ENCODE data around the gene EDC3. TPM values are rescaled to one million over a fixed set of nuclear protein-coding genes. Genes with fewer than 3 reads are reported as not detected.

Gene EDC3
- total RNA-seq, 1 donor from 2014 or later: 30.5 TPM

- Histone ChIP-seq H3K27ac (no peak overlapping the region), H3K27me3 (ENCODE audit: low read depth) (no peaks in the 10 kb centered on the region), H3K36me3 (peaks cover 28% of the 10 kb centered on the region), H3K4me3 (no peak overlapping the region), H3K9me3 (no peaks in the 10 kb centered on the region), H3K4me1 (no peaks in the 10 kb centered on the region)
- TF ChIP-seq CTCF (IDR thresholded peaks at IDR 0.05): no peak
- intact Hi-C loops (cut with DNase I): no loop called here
- DNase-seq: no peak
- ATAC-seq: no peak
Observed at GRCh38 chr15:74676801-74677200, 19.0 kb downstream of the EDC3 start.

- no peak overlapping the region for H3K4me3 ChIP-seq
- intact Hi-C loops (cut with DNase I): no loop called here
- ATAC-seq: peak; percentile 29 to 37
- H3K9me3 ChIP-seq: no peaks in the 10 kb centered on the region
- no peak for TF ChIP-seq CTCF (IDR thresholded peaks at IDR 0.05)
- H3K4me1 ChIP-seq: no peaks in the 10 kb centered on the region
- peaks cover 53% of the 10 kb centered on the region for H3K36me3 ChIP-seq
- no peak overlapping the region for H3K27ac ChIP-seq
- no peaks in the 10 kb centered on the region for H3K27me3 ChIP-seq (ENCODE audit: low read depth)
- no peak for DNase-seq
Observed at GRCh38 chr15:74674161-74674560, 21.7 kb downstream of the EDC3 start.

DNA sequence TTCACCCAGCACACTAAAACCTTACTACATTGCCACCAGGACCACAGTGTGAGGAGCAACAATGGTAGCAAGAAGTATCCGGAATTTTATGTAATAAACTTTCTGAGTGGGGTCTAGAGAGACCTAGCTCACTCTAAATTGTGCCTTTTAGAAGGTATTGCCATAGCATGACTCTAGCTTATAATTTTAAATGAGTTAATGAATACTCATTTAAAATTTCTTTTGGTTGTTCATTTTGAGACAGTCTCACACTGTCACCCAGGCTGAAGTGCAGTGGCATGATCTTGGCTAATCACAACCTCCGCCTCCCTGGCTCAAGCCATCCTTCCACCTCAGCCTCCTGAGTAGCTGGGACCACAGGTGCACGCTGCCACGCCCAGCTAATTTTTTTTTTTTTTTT lies 26.2 kb downstream of the EDC3 start:
- Histone ChIP-seq H3K27me3 (ENCODE audit: low read depth) (no peaks in the 10 kb centered on the region), H3K27ac (no peak overlapping the region), H3K9me3 (no peaks in the 10 kb centered on the region), H3K4me3 (no peak overlapping the region), H3K4me1 (peaks cover 17% of the 10 kb centered on the region), H3K36me3 (peaks cover 57% of the 10 kb centered on the region)
- DNase-seq: no peak
- intact Hi-C loops (cut with DNase I): no loop called here
- TF ChIP-seq CTCF (IDR thresholded peaks at IDR 0.05): no peak
- no peak for ATAC-seq

DNA sequence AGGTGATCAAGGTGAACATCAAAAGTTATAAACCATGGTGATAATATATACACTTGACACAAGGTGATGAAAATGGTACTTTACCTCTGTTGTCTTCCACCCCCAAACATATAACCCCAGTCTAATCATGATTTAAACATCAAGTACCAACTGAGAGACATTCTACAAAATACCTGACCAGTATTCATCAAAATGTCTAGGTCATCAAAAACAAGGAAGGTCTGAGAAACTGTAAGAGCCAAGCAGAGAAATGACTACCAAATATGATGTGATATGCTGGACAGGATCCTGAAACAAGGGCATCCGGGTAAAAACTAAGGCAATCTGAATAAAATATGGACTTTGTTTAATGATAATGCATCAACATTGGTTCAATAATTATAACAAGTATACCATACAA lies 27.8 kb downstream of the EDC3 start:
- peaks cover 34% of the 10 kb centered on the region for H3K4me1 ChIP-seq
- DNase-seq (no peak), ATAC-seq (no peak)
- TF ChIP-seq CTCF (IDR thresholded peaks at IDR 0.05): no peak
- no peak overlapping the region for H3K4me3 ChIP-seq
- no peaks in the 10 kb centered on the region for H3K9me3 ChIP-seq
- peaks cover 41% of the 10 kb centered on the region for H3K36me3 ChIP-seq
- no peak overlapping the region for H3K27ac ChIP-seq
- intact Hi-C loops (cut with DNase I): no loop called here
- no peaks in the 10 kb centered on the region for H3K27me3 ChIP-seq (ENCODE audit: low read depth)

DNA sequence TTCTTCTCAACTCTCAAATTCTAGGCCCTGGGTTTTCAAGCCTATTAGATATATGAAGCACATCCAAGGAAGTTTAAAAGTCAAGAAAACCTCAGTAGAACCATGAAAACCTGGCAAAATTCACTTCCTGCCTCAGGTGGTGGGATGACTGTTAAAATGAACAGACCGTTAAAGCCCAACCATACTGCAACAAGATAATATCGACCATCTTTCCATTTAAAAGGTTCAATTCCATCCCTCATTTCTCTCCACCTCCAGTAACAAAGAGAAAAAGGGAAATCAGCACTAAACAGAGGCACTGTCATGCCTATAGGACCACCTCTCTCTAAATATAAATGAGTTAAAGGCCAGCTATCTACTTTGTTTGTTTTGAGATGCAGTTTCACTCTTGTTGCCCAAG lies 31.2 kb downstream of the EDC3 start:
- intact Hi-C loops (cut with DNase I): no loop called here
- H3K27me3 ChIP-seq (ENCODE audit: low read depth): no peaks in the 10 kb centered on the region
- peak overlapping the region; percentile 67 for H3K27ac ChIP-seq
- peaks cover 45% of the 10 kb centered on the region for H3K4me1 ChIP-seq
- H3K4me3 ChIP-seq: no peak overlapping the region
- no peak for TF ChIP-seq CTCF (IDR thresholded peaks at IDR 0.05)
- no peak for ATAC-seq
- DNase-seq: no peak
- no peaks in the 10 kb centered on the region for H3K9me3 ChIP-seq
- H3K36me3 ChIP-seq: peaks cover 11% of the 10 kb centered on the region

Data from lower lobe of right lung (tissue), 2 donors.